B cell (primary cell): Measurements from ENCODE around the gene TSPOAP1. TPM values are rescaled to one million over a fixed set of nuclear protein-coding genes. Genes with fewer than 3 reads are reported as not detected.

Source experiments
- ATAC-seq: fragments of 200-7000 bp; cut with Tn5 transposase; one replicate; pipeline ENCODE4 v1.10.0; 2021; ENCODE audit warnings: low read depth, mild to moderate bottlenecking, moderate number of reproducible peaks, moderate library complexity
- CTCF ChIA-PET: fragments of 350-600 bp; sonication (Branson Sonifier 250); formaldehyde crosslinking; loops from one replicate; lab custom pipeline; 2021; ENCODE audit warnings: antibody characterized with exemption, inconsistent platforms; lab: Charles Lee
- POLR2A ChIA-PET: fragments of 350-600 bp; sonication (Branson Sonifier 250); formaldehyde crosslinking; loops from one replicate; lab custom pipeline; 2021; ENCODE audit warnings: antibody characterized with exemption; lab: Charles Lee
- DNase-seq: peaks from one replicate; pipeline ENCODE4 v3.0.0; 2013
- H2AFZ ChIP-seq: 2 replicates; pipeline ENCODE4 v1.6.1; 2012; ENCODE audit warnings: mild to moderate bottlenecking, low read depth, low read length; ENCODE audit not compliant: insufficient read depth, poor library complexity, severe bottlenecking
- H3K27ac ChIP-seq, 2 donors: 1 replicate in 1 of 2; 2 replicates in 1 of 2; pipeline ENCODE4 v1.5.1; 2012 to 2013; ENCODE audit warnings: low read length in 2 of 2, mild to moderate bottlenecking in 2 of 2, moderate library complexity in 1 of 2
- H3K27me3 ChIP-seq, 4 experiments: fragments of 200-600 bp in 1 of 4; sonication (generic) in 1 of 4; replicated peaks in 1 of 4; 1 replicate in 2 of 4; 2 replicates in 2 of 4; pipeline versions ENCODE4 v1.6.1 to v1.7.0; 2013 to 2016; ENCODE audit warnings: low read length in 3 of 4, mild to moderate bottlenecking in 2 of 4, mixed read lengths in 1 of 4, moderate library complexity in 1 of 4; ENCODE audit not compliant: insufficient read depth in 4 of 4, control insufficient read depth in 3 of 4; ENCODE audit errors: control extremely low read depth in 1 of 4
- H3K36me3 ChIP-seq, 2 experiments: replicated peaks in 1 of 2; 1 replicate in 1 of 2; 2 replicates in 1 of 2; pipeline versions ENCODE4 v1.6.1 to v1.7.1; 2013; ENCODE audit warnings: low read length in 1 of 2; ENCODE audit not compliant: insufficient read depth in 2 of 2, control insufficient read depth in 1 of 2; ENCODE audit errors: control extremely low read depth in 1 of 2, extremely low read depth in 1 of 2
- H3K4me1 ChIP-seq, 2 donors: fragments of 200-600 bp in 1 of 2; sonication (generic) in 1 of 2; 1 replicate in 1 of 2; 2 replicates in 1 of 2; pipeline versions ENCODE4 v1.5.1 to v1.6.1; 2013 to 2017; ENCODE audit warnings: low read length in 2 of 2; ENCODE audit not compliant: control insufficient read depth in 2 of 2, insufficient read depth in 2 of 2
- H3K4me2 ChIP-seq: replicated peaks from 2 replicates; pipeline ENCODE3; 2012; ENCODE audit warnings: mild to moderate bottlenecking, low read depth, low read length; ENCODE audit not compliant: poor library complexity, severe bottlenecking
- H3K4me3 ChIP-seq, 5 experiments: fragments of 200-600 bp in 1 of 5; sonication (generic) in 1 of 5; 1 replicate in 3 of 5; 2 replicates in 2 of 5; pipeline versions ENCODE4 v1.5.1 to v1.7.0; 2011 to 2016; ENCODE audit warnings: low read length in 4 of 5, mild to moderate bottlenecking in 4 of 5, low read depth in 2 of 5, control low read depth in 1 of 5, moderate library complexity in 1 of 5; ENCODE audit not compliant: insufficient read depth in 1 of 5; ENCODE audit errors: control extremely low read depth in 1 of 5, extremely low read depth in 1 of 5
- H3K79me2 ChIP-seq: fragments of 200-600 bp; sonication (generic); one replicate; pipeline ENCODE4 v1.6.0; 2016; ENCODE audit warnings: low read length; ENCODE audit not compliant: control insufficient read depth, insufficient read depth
- H3K9ac ChIP-seq: fragments of 200-600 bp; sonication (generic); 2 replicates; pipeline ENCODE4 v1.6.1; 2017; ENCODE audit warnings: mild to moderate bottlenecking, low read length, moderate library complexity
- H3K9me3 ChIP-seq, 3 donors: one replicate each; pipeline versions ENCODE4 v1.6.1 to v1.7.1; 2013; ENCODE audit warnings: low read length in 2 of 3; ENCODE audit not compliant: control insufficient read depth in 2 of 3, insufficient read depth in 1 of 3; ENCODE audit errors: control extremely low read depth in 1 of 3
- H4K20me1 ChIP-seq: 2 replicates; pipeline ENCODE4 v1.6.0; 2012; ENCODE audit warnings: mild to moderate bottlenecking, low read length; ENCODE audit not compliant: insufficient read depth, control insufficient read depth, poor library complexity, severe bottlenecking
- H3K27ac Mint-ChIP-seq: one replicate; pipeline ENCODE4 v1.8.0; 2021; ENCODE audit warnings: mixed read lengths
- H3K27me3 Mint-ChIP-seq: one replicate; pipeline ENCODE4 v1.8.0; 2021; ENCODE audit warnings: mixed read lengths
- H3K4me1 Mint-ChIP-seq: one replicate; pipeline ENCODE4 v1.8.0; 2021; ENCODE audit warnings: mixed read lengths
- H3K4me3 Mint-ChIP-seq: one replicate; pipeline ENCODE4 v1.8.0; 2021; ENCODE audit warnings: mixed read lengths
- H3K9me3 Mint-ChIP-seq: one replicate; pipeline ENCODE4 v1.8.0; 2022; ENCODE audit warnings: mixed read lengths; ENCODE audit not compliant: insufficient read depth
- CTCF ChIP-seq: fragments of 200-600 bp; IDR thresholded peaks from one replicate; pipeline ENCODE4 v1.8.0; 2022; ENCODE audit warnings: antibody characterized with exemption, mild to moderate bottlenecking
- EZH2 ChIP-seq: IDR thresholded peaks from 2 replicates; pipeline ENCODE4 v1.6.1; 2012; ENCODE audit warnings: borderline replicate concordance, low read depth, mild to moderate bottlenecking, moderate library complexity, low read length; ENCODE audit not compliant: insufficient read depth, poor library complexity, severe bottlenecking
- WGBS: methylation state at CpG from one replicate; pipeline ENCODE4 v1.1.5; 2013; ENCODE audit warnings: missing lambda C conversion rate; ENCODE audit not compliant: insufficient coverage; 5-methylcytosine and 5-hydroxymethylcytosine counted together
- intact Hi-C: fragments of 100-400 bp; cut with micrococcal nuclease; formaldehyde crosslinking; loops from one replicate; pipeline ENCODE4 v1.10.0; 2022
- polyA plus RNA-seq: library from polyadenylated mRNA; depleted of rRNA; stranded (reverse); fragments of >200 nt; gene quantifications from 2 replicates; pipeline ENCODE4 v1.2.3, GENCODE V29; 2012
- total RNA-seq, 2 donors: library from RNA; stranded (reverse); fragments of 120-200 nt in 1 of 2; gene quantifications; 1 replicate in 1 of 2; 2 replicates in 1 of 2; pipeline versions ENCODE4 v1.2.3 to v1.2.4, GENCODE V29; 2013 to 2022

The TSPOAP1 gene
- total and polyA plus RNA-seq, 2 donors (not counting 1 experiment from before 2014, with no cell fraction given) = 10.8 to 30.7 TPM

GRCh38 chr17:58332778-58333735 is 4.5 kb upstream of the TSPOAP1 start:
- peak overlapping the region; percentile 99 for H3K9ac ChIP-seq
- no peak for TF ChIP-seq EZH2
- TF ChIP-seq CTCF = no peak
- H3K4me3 ChIP-seq = peak overlapping the region; percentile 67 to 100 (median 99)
- H3K27me3 ChIP-seq = no peaks in the 10 kb centered on the region
- H3K9me3 ChIP-seq = no peaks in the 10 kb centered on the region
- H3K4me1 Mint-ChIP-seq = peaks cover 70% of the 10 kb centered on the region
- 2% methylated on average over 11 of the region's 21 CpGs for WGBS
- peaks cover 83% of the 10 kb centered on the region for H3K79me2 ChIP-seq
- peak overlapping the region; percentile 17 for H2AFZ ChIP-seq
- H3K9me3 Mint-ChIP-seq = no peaks in the 10 kb centered on the region
- no peak for DNase-seq
- H3K4me1 ChIP-seq = peaks cover 49 to 73% of the 10 kb centered on the region in 2 donors
- intact Hi-C loops = no loop called here
- peak overlapping the region; percentile 99 to 100 for H3K27ac ChIP-seq
- ChIA-PET POLR2A (interaction anchor here (0.6 to 19.3 kb wide), 14 partner anchors 9 to 345 kb away, joined by 3 to 663 read pairs (median 4); partner anchors contain the start of genes MTMR4, RNF43, SUPT4H1 and VEZF1), CTCF (interaction anchor here (0.9 to 4.8 kb wide), 9 partner anchors 7 to 155 kb away, joined by 3 to 119 read pairs (median 12); partner anchors contain the start of genes HSF5, RNF43 and SUPT4H1)
- peak overlapping the region; percentile 92 for H3K4me2 ChIP-seq
- H4K20me1 ChIP-seq = peaks cover 37% of the 10 kb centered on the region
- H3K36me3 ChIP-seq = peaks cover 2 to 29% of the 10 kb centered on the region in 2 experiments
- ATAC-seq = peak; percentile 1
- no peaks in the 10 kb centered on the region for H3K27me3 Mint-ChIP-seq
- H3K4me3 Mint-ChIP-seq = peak overlapping the region; percentile 91
- H3K27ac Mint-ChIP-seq = peak overlapping the region; percentile 98
